NOMO-1 treated with dmso at 0.1 percent for 144 hours (cell line): Measurements from ENCODE around the gene SMIM22.
A peak's percentile ranks its signal among the peaks of the same experiment; 100 is the strongest.
"Not testable (repeated sequence)": the region's sequence is repeated elsewhere in the genome, so short reads cannot be mapped to it uniquely, and the experiment has no call there.

ENCODE experiments used
- DNase-seq: peaks from one replicate; lab custom pipeline; 2025; ENCODE audit not compliant: unreplicated experiment; lab: John Stamatoyannopoulos, UW

SMIM22 gene

GRCh38 chr16:4768549-4769305, 26.4 kb upstream of the SMIM22 start:
- peak; percentile 75 for DNase-seq

GRCh38 chr16:4769306-4769638, 25.9 kb upstream of the SMIM22 start:
- no peak for DNase-seq

- DNase-seq = no peak
Measured at GRCh38 chr16:4771646-4772045, 23.5 kb upstream of the SMIM22 start.

GRCh38 chr16:4772351-4772750, 22.8 kb upstream of the SMIM22 start:
- no peak for DNase-seq

GRCh38 chr16:4775005-4775404, 20.2 kb upstream of the SMIM22 start:
- DNase-seq = no peak

GRCh38 chr16:4776141-4776705, 18.9 kb upstream of the SMIM22 start:
- DNase-seq = no peak

GRCh38 chr16:4777339-4778049, 17.7 kb upstream of the SMIM22 start:
- DNase-seq = no peak

- DNase-seq = no peak
Measured at GRCh38 chr16:4778050-4778392, 17.1 kb upstream of the SMIM22 start.

- DNase-seq = no peak
Measured at GRCh38 chr16:4780235-4780634, 14.9 kb upstream of the SMIM22 start.

- no peak for DNase-seq
Measured at GRCh38 chr16:4783251-4783950, 11.8 kb upstream of the SMIM22 start.

GRCh38 chr16:4783951-4784336, 11.2 kb upstream of the SMIM22 start:
- DNase-seq = no peak

- not testable (repeated sequence) for DNase-seq
Measured at GRCh38 chr16:4784444-4784987, 10.7 kb upstream of the SMIM22 start.

- DNase-seq = no peak
Measured at GRCh38 chr16:4785758-4786433, 9.3 kb upstream of the SMIM22 start.

GRCh38 chr16:4787068-4787467, 8.1 kb upstream of the SMIM22 start:
- no peak for DNase-seq

GRCh38 chr16:4787627-4788482, 7.3 kb upstream of the SMIM22 start, which contains the start of gene SEPTIN12:
Gene SEPTIN12, minus strand, starts transcription at chr16:4788345. Its CDS starts 700 bp downstream, at chr16:4787645.
- no peak for DNase-seq

- DNase-seq = no peak
Measured at GRCh38 chr16:4788489-4788889, 6.7 kb upstream of the SMIM22 start.

- DNase-seq = no peak
Measured at GRCh38 chr16:4788910-4789309, 6.3 kb upstream of the SMIM22 start.

GRCh38 chr16:4790261-4790660, 4.9 kb upstream of the SMIM22 start:
- no peak for DNase-seq

- no peak for DNase-seq
Measured at GRCh38 chr16:4790871-4791270, 4.3 kb upstream of the SMIM22 start.

- no peak for DNase-seq
Measured at GRCh38 chr16:4792951-4793513, 2.1 kb upstream of the SMIM22 start.
